Gastroesophageal sphincter (tissue), 3 donors: ENCODE data around the gene FABP6.

ENCODE experiments used
- EP300 ChIP-seq: sonication (generic); formaldehyde crosslinking; IDR thresholded peaks from one replicate; pipeline ENCODE4 v1.6.1; 2017; ENCODE audit warnings: antibody characterized with exemption, mild to moderate bottlenecking
- POLR2A ChIP-seq, 2 donors: fragments of 450-650 bp; IDR thresholded peaks; one replicate each; pipeline ENCODE4 v1.6.1; 2017; ENCODE audit warnings: antibody characterized with exemption in 2 of 2, mild to moderate bottlenecking in 2 of 2, moderate library complexity in 1 of 2
- POLR2AphosphoS5 ChIP-seq: sonication (generic); formaldehyde crosslinking; IDR thresholded peaks from one replicate; pipeline ENCODE4 v1.6.1; 2017; ENCODE audit warnings: antibody characterized with exemption
- TF ChIP-seq, protein P1 (sequence below), 4 experiments: fragments of 200-600 bp in 2 of 4; fragments of 450-650 bp in 2 of 4; sonication (generic) in 1 of 4; IDR thresholded peaks; one replicate each; pipeline ENCODE4 v1.5.1; 2017 to 2019; ENCODE audit warnings: antibody characterized with exemption in 4 of 4, mild to moderate bottlenecking in 2 of 4, moderate library complexity in 2 of 4

GRCh38 chr5:160266752-160267345, 37.5 kb downstream of the FABP6 start:
- TF ChIP-seq, protein P1, sequence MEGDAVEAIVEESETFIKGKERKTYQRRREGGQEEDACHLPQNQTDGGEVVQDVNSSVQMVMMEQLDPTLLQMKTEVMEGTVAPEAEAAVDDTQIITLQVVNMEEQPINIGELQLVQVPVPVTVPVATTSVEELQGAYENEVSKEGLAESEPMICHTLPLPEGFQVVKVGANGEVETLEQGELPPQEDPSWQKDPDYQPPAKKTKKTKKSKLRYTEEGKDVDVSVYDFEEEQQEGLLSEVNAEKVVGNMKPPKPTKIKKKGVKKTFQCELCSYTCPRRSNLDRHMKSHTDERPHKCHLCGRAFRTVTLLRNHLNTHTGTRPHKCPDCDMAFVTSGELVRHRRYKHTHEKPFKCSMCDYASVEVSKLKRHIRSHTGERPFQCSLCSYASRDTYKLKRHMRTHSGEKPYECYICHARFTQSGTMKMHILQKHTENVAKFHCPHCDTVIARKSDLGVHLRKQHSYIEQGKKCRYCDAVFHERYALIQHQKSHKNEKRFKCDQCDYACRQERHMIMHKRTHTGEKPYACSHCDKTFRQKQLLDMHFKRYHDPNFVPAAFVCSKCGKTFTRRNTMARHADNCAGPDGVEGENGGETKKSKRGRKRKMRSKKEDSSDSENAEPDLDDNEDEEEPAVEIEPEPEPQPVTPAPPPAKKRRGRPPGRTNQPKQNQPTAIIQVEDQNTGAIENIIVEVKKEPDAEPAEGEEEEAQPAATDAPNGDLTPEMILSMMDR (IDR thresholded peaks at IDR 0.05), result no peak
- no peak for TF ChIP-seq POLR2A (IDR thresholded peaks at IDR 0.05)
- no peak for TF ChIP-seq POLR2AphosphoS5
- TF ChIP-seq EP300, result no peak
